GM21360 (cell line): ENCODE data around the gene SAPCD2.

Source experiments
- ATAC-seq: cut with Tn5 transposase; IDR thresholded peaks from one replicate; pipeline ENCODE4 v1.9.1; 2021; ENCODE audit warnings: mild to moderate bottlenecking, moderate library complexity; ENCODE audit not compliant: unreplicated experiment

Gene SAPCD2

GRCh38 chr9:137020771-137021567 is 49.4 kb downstream of the SAPCD2 start:
- no peak for ATAC-seq

- no peak for ATAC-seq
Measured at GRCh38 chr9:137019891-137020683, 50.3 kb downstream of the SAPCD2 start.

GRCh38 chr9:137018761-137019559 is 51.4 kb downstream of the SAPCD2 start:
- no peak for ATAC-seq

- ATAC-seq = no peak
Measured at GRCh38 chr9:137017791-137018497, 52.4 kb downstream of the SAPCD2 start.

GRCh38 chr9:137017071-137017470 is 53.3 kb downstream of the SAPCD2 start:
- no peak for ATAC-seq

- no peak for ATAC-seq
Measured at GRCh38 chr9:137016436-137016835, 53.9 kb downstream of the SAPCD2 start.

- no peak for ATAC-seq
Measured at GRCh38 chr9:137015976-137016375, 54.4 kb downstream of the SAPCD2 start.

- no peak for ATAC-seq
Measured at GRCh38 chr9:137015540-137015930, 54.8 kb downstream of the SAPCD2 start.

- no peak for ATAC-seq
Measured at GRCh38 chr9:137014776-137015539, 55.4 kb downstream of the SAPCD2 start.

- no peak for ATAC-seq
Measured at GRCh38 chr9:137014166-137014565, 56.2 kb downstream of the SAPCD2 start.

- no peak for ATAC-seq
Measured at GRCh38 chr9:137013571-137013940, 56.8 kb downstream of the SAPCD2 start.

GRCh38 chr9:137012694-137013570 is 57.4 kb downstream of the SAPCD2 start:
- no peak for ATAC-seq
